TTC549 (cell line): ENCODE results near the gene ENTPD6.

Experiments
- FAIRE-seq: peaks from 2 replicates; lab custom pipeline; 2012; peaks lifted over from hg19 to GRCh38; lab: Jason Lieb, UNC

The ENTPD6 gene

DNA sequence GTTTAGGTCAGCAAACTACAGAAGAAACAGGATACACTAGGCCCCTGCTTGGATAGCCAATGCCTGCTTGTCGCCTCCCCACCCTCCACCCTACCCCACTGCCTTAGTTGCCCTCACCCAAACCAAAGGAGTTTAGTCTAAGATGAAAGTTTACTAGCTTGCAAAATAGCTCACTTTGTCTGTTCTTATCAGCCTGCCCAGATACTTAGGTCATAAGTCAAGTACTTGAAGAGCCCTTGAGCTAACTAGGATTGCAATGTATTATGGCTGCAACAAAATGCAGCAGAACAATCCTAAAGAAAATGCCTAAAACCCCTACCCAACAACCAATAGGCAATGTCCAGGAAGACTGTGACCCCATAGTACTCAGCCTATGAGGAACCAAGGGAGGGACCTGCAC is 7.3 kb upstream of the ENTPD6 start:
- no peak for FAIRE-seq

- FAIRE-seq: no peak
These were observed 4.5 kb upstream of the ENTPD6 start for GRCh38 chr20:25191051-25191450.

- FAIRE-seq: no peak
These were observed 3.8 kb upstream of the ENTPD6 start for GRCh38 chr20:25191689-25192088.

GRCh38 chr20:25193843-25194242 is 1.7 kb upstream of the ENTPD6 start:
- FAIRE-seq: no peak

DNA sequence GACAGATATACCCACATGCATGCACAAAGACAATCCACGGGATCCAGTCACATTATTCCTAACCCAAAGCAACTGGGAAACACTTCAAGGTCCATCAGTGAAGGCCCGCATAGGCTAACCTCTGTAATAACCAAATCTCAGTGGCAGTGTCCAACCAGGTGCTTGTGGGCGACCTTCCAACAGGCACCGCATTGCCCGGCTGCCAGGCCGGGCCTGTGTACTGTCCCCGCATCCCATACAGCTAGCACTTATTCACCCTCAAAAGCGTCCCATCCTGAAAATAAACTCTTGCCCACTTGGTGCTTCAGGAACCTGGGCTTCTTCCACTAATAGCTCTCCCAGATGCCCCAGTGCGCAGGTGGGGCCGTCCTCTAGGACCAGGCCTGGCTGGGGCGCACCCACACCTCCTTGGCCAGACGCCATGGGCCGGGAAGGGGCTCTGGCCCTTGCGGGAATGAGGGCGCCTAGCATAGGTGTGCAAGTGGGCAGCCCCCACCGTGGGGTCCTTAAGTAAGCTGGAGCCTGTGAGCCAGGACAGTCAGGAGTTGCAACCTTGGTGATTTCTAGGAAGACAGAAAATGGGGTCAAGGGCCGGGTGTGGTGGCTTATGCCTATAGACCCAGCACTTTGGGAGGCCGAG is 1.1 kb upstream of the ENTPD6 start:
- no peak for FAIRE-seq

- FAIRE-seq: no peak
These were observed 662 bp downstream of the ENTPD6 start for GRCh38 chr20:25195962-25196785.

DNA sequence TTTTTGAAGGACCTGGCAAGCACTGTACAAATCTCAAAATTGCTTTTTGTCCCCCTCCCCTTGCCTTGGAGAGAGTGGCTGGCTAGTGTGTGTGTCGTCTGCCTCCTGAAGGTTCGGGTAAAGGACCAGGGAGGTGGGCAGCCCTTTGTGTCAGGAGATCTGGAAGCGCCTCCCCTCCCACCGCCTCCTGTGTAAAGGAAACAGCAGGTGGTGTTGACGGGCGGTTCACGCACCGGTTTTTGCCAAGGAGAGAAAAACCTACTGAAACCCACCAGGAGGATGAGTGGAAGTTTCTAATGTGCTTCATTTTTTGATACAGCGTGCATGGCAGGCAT is 1.2 kb downstream of the ENTPD6 start:
- FAIRE-seq: no peak

DNA sequence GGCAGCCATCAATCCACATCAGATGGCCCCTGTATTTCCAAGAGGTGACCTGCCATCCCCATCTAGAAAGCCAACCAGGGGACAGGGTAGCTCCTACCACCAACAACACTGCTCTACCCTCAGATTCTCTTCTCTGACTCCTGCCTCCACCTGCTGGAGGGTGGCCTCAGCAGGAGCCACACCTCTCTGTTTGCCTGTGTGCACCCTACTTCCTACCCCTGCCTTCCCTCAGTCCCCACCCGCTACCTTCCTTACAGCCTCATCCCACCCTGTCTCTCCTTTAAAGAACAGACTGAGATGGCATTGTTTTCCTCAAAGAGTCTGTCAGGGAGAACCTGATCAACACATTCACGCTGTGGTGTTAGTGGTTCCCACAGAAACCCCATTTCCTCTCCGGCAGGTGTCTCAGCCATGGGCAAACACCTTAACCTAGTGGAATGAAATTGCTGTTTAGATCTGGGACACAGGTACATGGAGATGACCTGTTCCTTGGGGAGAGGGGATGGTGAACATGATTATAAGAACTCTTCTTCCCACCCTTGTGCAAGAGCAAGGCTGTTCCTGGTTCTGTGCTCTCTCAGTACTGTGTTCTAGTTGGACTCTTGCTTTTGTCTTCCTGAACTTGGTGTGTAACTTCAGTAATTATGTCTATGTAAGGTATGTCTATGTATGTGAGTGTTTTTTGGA is 1.8 kb downstream of the ENTPD6 start:
- FAIRE-seq: no peak

DNA sequence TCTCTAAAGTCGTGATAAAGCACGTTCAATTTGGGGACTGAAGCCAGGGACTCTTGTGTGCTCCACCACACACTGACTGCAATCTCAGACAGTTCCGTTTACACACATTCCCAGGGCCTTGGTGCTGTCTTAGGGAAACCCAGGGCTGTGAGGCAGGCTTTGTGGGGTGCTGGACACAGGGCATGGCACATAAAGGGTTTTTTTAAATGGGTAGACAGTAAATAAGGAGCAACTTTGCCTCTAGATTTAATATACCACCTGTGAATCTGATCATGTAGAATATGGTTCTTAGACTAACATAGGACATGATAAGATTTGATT is 2.3 kb downstream of the ENTPD6 start:
- no peak for FAIRE-seq

DNA sequence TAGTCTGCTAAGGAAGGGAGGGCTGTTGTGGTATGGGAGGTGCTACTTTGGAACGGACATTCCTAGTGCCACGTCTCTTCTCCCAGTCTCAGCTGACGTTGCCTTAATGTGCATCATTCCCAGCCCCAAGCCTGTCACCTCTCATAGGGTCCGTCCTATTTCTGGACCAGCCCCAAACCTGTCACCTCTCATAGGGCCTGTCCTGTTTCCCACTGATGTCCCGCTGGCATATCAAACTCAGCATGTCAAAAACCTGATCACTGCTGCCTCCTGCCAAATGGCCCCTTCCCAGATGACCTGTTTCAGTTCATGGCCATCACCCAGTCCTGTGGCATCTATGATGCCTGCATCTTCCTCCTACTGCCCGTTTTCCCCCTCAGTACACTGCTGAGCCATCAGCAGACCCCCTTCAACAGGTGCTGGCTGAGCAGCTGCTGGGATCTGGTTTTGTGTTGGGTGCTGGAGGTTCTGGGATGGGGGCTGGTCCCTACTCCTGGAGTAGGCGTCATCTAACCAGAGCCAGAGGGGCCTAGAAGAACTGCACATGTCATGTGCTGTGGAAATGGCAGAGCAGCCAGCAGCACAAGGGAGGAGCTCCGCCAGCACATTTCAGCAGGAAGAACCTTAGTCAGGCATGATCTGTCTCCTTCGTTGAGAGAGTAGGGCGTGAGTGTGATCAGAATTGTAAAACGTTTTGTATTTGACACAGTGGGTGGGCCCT is 3.3 kb downstream of the ENTPD6 start:
- FAIRE-seq: no peak

DNA sequence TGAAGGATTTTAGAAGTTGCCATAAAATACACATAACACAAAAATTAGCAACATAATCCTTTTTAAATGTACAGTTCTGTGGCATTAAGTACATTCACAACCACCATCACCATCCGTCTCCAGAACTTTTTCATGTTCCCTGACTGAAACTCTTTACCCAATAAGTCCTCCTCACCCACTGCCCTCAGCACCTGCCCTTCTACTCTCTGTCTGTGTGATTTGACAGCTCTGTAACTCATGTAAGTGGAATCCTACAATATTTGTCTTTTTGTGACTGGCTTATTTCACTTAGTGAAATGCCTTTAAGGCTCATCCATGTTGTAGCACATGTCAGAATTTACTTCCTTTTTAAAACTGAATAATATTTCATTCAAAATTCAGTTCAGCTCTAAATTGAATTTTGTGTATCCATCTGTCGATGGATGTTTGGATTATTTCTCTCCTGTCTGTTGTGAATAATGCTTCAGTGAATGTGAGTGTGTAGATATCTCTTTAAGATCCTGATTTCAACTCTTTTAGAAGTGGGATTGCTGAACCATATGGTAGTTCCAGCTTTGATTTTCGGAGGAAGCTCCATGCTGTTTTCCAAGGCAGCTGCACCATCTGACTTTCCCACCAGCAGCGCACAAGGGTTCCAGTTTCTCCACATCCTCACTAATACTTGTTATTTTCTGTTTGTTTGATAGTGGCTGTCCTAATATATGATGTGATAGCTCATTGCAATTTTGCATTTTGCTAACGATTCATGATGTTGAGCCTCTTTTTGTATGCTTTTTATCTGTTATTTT is 4.2 kb downstream of the ENTPD6 start:
- no peak for FAIRE-seq

DNA sequence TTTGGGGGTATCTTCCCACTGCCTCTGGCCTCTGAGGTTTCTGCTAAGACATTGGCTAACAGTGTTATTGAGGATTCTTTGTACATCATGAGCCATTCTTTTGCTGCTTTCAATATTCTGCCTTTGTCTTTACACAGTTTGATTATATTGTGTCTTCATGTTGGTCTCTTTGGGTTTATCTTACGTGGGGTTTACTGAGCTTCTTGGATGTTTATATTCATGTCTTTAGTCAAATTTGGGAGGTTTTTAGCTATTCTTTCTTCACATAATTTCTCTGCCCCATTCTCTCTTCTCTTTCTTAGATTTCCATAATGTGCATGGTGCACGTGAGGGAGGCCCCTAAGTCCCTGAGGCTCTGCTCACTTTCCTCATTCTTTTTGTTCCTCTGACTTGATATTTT is 7.6 kb downstream of the ENTPD6 start:
- FAIRE-seq: no peak

DNA sequence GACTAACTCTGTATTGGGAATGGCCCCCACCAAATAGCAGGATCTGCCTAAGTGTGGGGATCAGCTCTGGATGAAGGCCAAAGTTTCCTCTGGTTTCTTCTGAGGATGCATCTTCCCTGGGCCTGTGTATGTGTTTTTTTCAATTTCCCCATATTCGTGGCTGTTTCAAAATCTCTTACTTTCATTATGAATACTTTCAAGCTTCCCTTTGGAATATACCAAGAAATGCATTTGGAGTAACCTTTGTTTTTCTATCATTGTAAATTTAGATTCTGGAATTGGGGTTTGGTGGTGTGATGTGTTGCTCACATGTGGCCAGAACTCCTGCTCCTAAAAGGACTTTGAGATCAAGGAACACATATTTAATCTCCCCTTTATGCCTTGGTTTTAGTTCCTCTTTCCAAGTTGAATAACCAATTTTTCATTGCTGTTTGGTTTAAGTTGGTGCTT is 8.4 kb downstream of the ENTPD6 start:
- no peak for FAIRE-seq

DNA sequence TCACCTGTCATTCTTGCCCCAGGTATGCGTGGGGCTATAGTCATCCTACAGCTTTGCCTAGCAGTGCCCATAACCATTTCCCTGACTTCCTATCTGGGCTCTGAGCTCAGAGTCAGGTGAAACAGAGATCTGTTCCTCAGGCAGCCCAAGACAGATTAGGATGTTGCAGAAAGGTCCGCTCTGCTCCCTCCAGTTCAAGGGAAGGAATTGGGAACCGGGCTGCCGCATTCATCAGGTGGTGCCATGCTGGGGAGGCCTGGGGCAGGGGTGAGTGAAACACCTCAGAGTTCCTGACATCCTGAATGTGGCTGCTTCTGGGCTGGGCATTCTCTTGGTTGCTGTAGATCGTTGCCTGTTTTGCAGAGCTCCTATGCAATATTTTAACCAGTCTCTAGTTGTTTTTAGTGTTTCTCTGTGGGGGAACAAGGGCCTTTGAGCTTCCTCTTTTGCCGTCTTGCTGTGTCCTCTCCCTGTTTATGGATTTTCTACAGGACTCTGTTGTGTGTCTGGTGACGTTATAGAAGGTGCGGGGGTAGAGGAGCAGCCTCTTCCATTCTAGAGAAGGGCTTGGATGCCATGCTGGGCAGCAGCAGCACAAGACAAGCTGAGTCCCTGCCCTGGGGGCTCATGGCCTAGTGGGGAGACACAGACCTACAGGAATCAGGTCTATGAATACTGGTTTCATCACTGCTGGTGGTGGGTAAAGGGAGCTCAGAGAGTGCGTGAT is 9.2 kb downstream of the ENTPD6 start:
- no peak for FAIRE-seq

DNA sequence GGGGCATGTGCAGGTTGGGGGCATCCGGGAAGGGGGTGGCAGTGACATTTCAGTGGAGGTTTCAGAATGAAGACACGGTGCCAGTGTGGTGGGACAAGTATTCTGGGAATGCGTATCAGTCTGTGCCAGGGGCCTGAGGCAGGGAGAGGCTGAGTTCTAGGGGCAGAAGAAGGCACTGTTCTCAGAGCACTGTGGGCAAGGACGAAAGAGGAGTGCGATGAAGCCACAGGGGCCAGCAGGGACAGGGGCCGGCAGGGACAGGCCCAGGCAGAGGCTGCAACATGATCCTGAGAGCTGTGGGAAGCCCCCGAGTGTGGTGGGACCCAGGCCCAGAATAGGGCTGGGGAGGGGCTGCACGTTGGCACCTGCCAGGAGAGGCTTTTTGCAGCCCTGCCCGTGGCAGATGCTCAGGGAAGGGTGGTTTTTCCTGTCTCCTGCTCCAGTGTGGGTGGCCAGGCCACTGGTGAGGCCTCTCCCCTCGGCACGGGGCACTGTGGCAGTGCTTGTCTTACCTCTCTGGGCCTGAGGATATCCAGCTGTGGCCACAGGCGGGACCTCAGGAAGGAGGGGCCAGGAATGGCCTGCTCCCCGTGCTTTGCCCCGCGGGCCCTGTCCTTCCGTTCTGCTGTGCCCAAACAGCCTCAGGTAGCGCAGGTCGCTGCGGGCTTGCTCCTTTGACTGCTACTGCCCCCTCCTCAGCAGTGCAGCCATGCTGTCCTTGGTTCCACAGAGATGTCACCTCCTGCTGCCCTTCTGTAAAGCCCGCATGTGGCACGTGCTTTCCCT is 10.0 kb downstream of the ENTPD6 start:
- FAIRE-seq: no peak

GRCh38 chr20:25206063-25206403 is 10.5 kb downstream of the ENTPD6 start:
- FAIRE-seq: no peak

DNA sequence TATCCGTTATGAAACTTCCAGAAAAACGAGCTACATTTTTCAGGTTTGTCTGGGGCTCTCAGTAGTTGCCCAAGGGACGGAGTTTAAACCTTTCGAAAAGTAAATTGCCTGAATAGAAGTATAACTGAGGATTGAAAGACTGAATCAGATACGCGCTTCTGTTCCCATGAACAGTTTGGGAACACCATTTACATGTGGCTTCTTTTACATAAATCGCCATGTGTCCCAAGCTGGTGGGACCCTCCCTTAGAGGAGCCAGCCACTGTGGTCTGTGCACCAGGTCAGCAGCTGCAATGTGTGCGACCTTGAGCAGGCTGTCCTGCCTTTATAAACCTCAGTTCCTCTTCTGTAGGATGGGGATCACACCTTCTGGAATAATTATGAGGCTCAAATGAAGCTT is 11.0 kb downstream of the ENTPD6 start:
- no peak for FAIRE-seq

DNA sequence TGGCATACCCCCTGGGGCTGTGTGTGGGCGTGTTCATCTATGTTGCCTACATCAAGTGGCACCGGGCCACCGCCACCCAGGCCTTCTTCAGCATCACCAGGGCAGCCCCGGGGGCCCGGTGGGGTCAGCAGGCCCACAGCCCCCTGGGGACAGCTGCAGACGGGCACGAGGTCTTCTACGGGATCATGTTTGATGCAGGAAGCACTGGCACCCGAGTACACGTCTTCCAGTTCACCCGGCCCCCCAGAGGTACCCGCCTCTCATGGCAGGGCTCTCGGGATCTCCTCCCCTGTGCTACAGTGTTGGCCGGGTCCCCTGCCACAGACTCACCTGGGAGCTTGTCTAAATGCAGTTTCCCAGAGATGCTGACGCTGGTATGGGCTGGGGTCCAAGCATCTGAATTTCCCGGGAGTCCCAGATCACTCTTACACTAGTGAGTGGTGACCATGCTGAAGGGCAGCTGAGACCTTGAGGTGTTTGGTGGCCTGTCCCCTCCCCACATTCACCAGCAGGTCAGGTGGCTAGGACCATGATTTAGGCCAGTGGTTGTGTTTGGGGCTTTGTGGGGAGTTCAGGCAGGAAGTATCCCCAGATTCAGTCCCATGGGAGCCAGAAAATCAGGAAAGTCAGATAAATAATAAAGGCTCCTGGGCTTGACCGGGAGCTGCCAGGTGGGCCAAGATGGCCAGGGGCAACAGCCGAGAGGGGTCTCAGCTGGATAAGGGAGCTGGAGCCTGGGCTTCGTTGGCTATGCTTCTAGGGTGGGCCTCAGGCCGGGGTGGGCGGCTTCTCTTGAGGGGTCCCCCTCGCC is 11.8 kb downstream of the ENTPD6 start:
- FAIRE-seq: no peak

DNA sequence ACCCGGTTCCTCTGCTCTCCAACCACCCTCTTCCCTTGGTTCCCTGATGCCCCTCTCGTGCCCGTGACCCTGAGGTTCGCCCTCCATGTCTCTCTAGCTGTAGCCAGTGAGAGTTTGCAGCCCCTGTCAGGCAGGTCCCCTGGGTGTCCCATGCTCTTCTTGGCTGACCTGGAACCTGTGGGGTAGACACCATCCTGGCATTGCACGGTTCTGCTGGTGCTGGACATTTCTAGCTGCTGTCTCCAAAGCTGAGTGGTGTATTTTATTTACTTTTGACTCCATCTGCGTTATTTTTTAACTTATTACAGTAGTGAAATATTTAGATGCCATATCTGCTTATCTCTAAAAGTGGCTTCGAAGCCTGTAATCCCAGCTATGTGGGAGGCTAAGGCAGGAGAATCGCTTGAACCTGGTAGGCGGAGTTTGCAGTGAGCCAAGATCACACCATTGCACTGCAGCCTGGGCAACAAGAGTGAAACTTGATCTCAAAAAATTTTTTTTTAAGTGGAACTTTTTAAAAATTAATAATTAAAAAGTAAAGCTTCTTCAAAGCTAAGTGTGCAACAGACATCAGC is 12.5 kb downstream of the ENTPD6 start:
- FAIRE-seq: no peak

GRCh38 chr20:25209400-25209799 is 13.9 kb downstream of the ENTPD6 start:
- no peak for FAIRE-seq
